SH-SY5Y (cell line): ENCODE measurements around the gene CRACR2A.

ENCODE experiments used
- GATA2 ChIP-seq: IDR thresholded peaks from 2 replicates; pipeline ENCODE4 v1.6.1; 2011; ENCODE audit warnings: mild to moderate bottlenecking, low read depth, low read length
- GATA3 ChIP-seq: IDR thresholded peaks from 2 replicates; pipeline ENCODE4 v1.6.1; 2011; ENCODE audit warnings: low read depth, mild to moderate bottlenecking, low read length, moderate library complexity

DNA sequence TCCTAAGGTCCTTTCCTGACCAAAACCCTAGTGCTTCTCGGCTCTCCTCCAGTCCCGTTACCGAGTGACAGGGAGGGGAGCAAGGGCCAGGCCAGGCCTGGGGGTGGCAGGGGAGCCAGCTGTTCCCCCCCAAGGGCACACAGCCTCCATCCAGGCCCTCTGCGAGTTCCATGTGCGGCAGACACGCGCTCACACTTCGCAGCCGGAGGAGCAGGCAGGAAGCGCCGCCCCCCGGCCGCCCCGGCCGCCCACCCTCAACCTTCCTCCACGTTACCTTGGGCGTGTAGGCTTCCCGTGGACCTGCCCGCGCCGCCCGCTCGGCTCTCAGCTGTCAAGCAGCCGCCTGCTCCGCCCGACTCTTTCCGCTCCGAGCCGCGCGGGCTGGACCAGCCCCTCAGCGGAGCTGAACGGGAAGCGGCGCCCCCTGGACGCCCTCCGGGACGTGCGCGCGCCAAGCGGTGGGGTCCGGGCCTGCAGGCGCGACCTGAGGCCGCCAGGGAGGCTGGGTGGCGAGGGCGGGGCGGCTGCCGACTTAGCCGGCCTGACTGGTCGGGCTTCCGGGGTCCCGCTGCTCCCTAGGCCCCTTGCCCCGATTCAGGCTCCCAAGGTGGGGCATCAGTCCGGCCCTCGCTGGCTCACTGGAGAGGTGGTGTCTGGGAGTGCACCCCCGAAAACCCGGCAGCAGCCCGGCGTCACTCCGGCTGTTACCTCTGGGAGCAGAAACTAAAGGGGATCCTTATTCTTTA, at the start of gene CRACR2A:
- TF ChIP-seq GATA3 (no peak), GATA2 (no peak)
